Measurements from ENCODE around the gene SIRPB2.

- TF ChIP-seq CTCF (IDR thresholded peaks at IDR 0.05), result no peak
- no peak for TF ChIP-seq POLR2A (IDR thresholded peaks at IDR 0.05)
Observed at GRCh38 chr20:1434571-1435336, 56.5 kb downstream of the SIRPB2 start.
